Esophagus muscularis mucosa (tissue), 4 donors: ENCODE results near the gene ZBTB3. TPM values are rescaled to one million over a fixed set of nuclear protein-coding genes. Genes with fewer than 3 reads are reported as not detected.
A peak's percentile ranks its signal among the peaks of the same experiment; 100 is the strongest.

Experiments used
- DNase-seq: peaks from one replicate; pipeline ENCODE4 v3.0.0-alpha.2; 2017; ENCODE audit errors: extremely low spot score
- H3K27ac ChIP-seq, 4 donors: fragments of 200-600 bp; sonication (generic); replicated peaks in 1 of 4; 1 replicate in 3 of 4; 2 replicates in 1 of 4; pipeline ENCODE4 v1.5.1; 2016 to 2019; ENCODE audit warnings: mild to moderate bottlenecking in 1 of 4
- H3K27me3 ChIP-seq, 4 donors: fragments of 200-600 bp; sonication (generic); one replicate each; pipeline versions ENCODE4 v1.5.1 to v1.6.0; 2016 to 2019
- H3K36me3 ChIP-seq, 4 donors: fragments of 200-600 bp; sonication (generic); one replicate each; pipeline ENCODE4 v1.5.1; 2016 to 2019
- H3K4me1 ChIP-seq, 4 donors: fragments of 200-600 bp; sonication (generic); one replicate each; pipeline ENCODE4 v1.5.1; 2016 to 2019
- H3K4me3 ChIP-seq, 4 donors: fragments of 200-600 bp; sonication (generic); 1 replicate in 2 of 4; 2 replicates in 2 of 4; pipeline ENCODE4 v1.5.1; 2016 to 2019; ENCODE audit warnings: mild to moderate bottlenecking in 4 of 4, moderate library complexity in 1 of 4
- H3K9me3 ChIP-seq, 4 donors: fragments of 200-600 bp; sonication (generic); 1 replicate in 3 of 4; 2 replicates in 1 of 4; pipeline ENCODE4 v1.5.1; 2016 to 2019
- CTCF ChIP-seq, 3 experiments: fragments of 200-600 bp in 2 of 3; fragments of 450-650 bp in 1 of 3; sonication (generic) in 2 of 3; IDR thresholded peaks; one replicate each; pipeline ENCODE4 v1.5.1; 2017 to 2019; ENCODE audit warnings: antibody characterized with exemption in 3 of 3, mild to moderate bottlenecking in 2 of 3, moderate library complexity in 1 of 3
- EP300 ChIP-seq: sonication (generic); formaldehyde crosslinking; IDR thresholded peaks from one replicate; pipeline ENCODE4 v1.6.1; 2017; ENCODE audit warnings: antibody characterized with exemption
- POLR2A ChIP-seq: fragments of 450-650 bp; IDR thresholded peaks from one replicate; pipeline ENCODE4 v1.6.1; 2017; ENCODE audit warnings: antibody characterized with exemption, moderate library complexity, mild to moderate bottlenecking, low read depth
- POLR2AphosphoS5 ChIP-seq, 2 donors: sonication (generic); formaldehyde crosslinking; IDR thresholded peaks; one replicate each; pipeline ENCODE4 v1.6.1; 2017; ENCODE audit warnings: antibody characterized with exemption in 2 of 2
- WGBS: methylation state at CpG from one replicate; pipeline ENCODE4 v1.1.5; 2018; 5-methylcytosine and 5-hydroxymethylcytosine counted together
- intact Hi-C: fragments of 100-400 bp; cut with DNase I; formaldehyde crosslinking; loops from one replicate; pipeline ENCODE4 v1.15.1; 2023
- total RNA-seq, 4 donors: library from RNA; depleted of rRNA; stranded (reverse); fragments of >200 nt; gene quantifications; one replicate each; pipeline versions ENCODE4 v1.1.0 to v1.2.1, GENCODE V29; 2016

ZBTB3 gene
- total RNA-seq, 4 donors from 2014 or later, result 6.2 to 12.3 (median 9.1) TPM

- Histone ChIP-seq H3K27ac (no peak overlapping the region), H3K4me3 (no peak overlapping the region), H3K36me3 (peaks cover 63 to 86% (median 82%) of the 10 kb centered on the region in 4 donors), H3K27me3 (no peaks in the 10 kb centered on the region), H3K9me3 (no peaks in the 10 kb centered on the region), H3K4me1 (peaks cover 23 to 34% (median 32%) of the 10 kb centered on the region in 4 donors)
- WGBS, result 83% methylated on average over 8 of the region's 8 CpGs
- TF ChIP-seq EP300 (no peak), CTCF (IDR thresholded peaks at IDR 0.05) (no peak), POLR2A (no peak), POLR2AphosphoS5 (IDR thresholded peaks at IDR 0.05) (no peak)
- DNase-seq, result no peak
- intact Hi-C loops, result loop anchor here (5.0 kb wide), 1 partner anchor 38 kb away; the partner anchor contains the start of genes STX5 and TEX54
These were observed 40.3 kb upstream of the ZBTB3 start for GRCh38 chr11:62794201-62794775.

DNA sequence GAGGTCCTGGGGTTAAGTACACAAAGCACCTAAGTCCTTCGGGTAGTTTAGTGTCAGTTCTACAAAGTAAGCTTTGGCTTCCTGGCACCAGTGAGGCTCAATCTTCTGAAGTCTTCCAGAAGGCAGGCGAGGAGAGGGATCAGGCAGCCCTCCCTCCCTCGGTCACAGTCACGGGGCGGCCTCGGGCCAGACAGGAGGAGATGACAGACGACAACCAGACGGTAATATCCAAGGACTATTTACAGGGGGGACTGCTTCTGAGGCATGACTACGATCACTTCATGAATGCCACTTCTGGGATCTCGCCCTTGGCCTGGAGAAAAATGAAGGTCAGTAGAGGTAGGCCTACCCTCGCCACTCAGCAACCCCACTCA lies 38.2 kb upstream of the ZBTB3 start:
- peaks cover 42 to 72% (median 65%) of the 10 kb centered on the region in 4 donors for H3K36me3 ChIP-seq
- H3K9me3 ChIP-seq, result no peaks in the 10 kb centered on the region
- H3K27ac ChIP-seq, result peak overlapping the region; percentile 84 to 91 (median 86)
- TF ChIP-seq POLR2AphosphoS5 (IDR thresholded peaks at IDR 0.05) (no peak), EP300 (no peak), CTCF (IDR thresholded peaks at IDR 0.05) (no peak), POLR2A (no peak)
- H3K4me1 ChIP-seq, result peaks cover 38 to 51% (median 49%) of the 10 kb centered on the region in 4 donors
- WGBS, result 12% methylated on average over 3 of the region's 11 CpGs
- H3K4me3 ChIP-seq, result peak overlapping the region; percentile 69 to 87 (median 86)
- intact Hi-C loops, result loop anchor here (5.0 kb wide), 1 partner anchor 40 kb away; the partner anchor contains the start of genes STX5 and TEX54
- DNase-seq, result no peak
- H3K27me3 ChIP-seq, result no peaks in the 10 kb centered on the region

DNA sequence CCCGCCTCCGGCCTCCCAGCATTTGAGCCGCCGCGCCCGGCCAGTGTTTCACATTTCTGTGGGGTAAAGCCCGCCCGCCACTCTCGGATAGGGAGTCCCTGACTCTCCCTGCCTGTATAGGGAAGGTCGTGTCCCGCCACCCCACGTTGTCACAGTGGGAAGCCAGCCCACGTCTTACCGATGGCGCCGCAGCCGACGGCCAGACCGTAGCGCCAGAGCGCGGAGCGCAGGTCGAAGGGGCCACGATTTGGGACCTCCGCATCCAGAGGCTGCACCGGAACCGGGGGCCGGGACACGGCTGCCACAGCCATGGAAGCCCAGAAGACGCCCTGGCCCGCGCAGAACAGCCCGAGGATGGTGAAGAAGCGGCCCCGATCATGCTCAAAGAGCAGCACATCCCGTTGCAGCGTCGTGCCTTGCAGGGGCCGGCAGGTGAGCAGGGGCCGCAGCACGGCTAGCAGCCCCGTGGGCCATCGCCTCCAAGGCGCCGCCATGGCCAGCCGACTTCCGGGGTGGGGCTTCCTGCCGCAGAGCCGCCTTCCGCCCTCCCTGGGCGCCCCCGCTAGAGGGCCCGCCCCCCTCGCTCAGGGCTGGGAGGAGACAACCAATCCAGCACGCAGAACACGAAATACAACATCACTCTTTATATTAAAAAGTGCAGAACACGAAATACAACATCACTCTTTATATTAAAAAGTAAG lies 37.7 kb upstream of the ZBTB3 start, which contains the start of gene TMEM223:
TMEM223 (minus strand) TSS at position 506 of the 701 bp plus-strand sequence; CDS start at position 494, 12 bp downstream.
- peak; percentile 95 for DNase-seq
- no peak for TF ChIP-seq EP300
- peak in 2 of 3 experiments; percentile 9 to 35 for TF ChIP-seq CTCF (IDR thresholded peaks at IDR 0.05)
- TF ChIP-seq POLR2AphosphoS5 (IDR thresholded peaks at IDR 0.05), result peak; percentile 90 to 91
- peak; percentile 42 for TF ChIP-seq POLR2A
- H3K4me1 ChIP-seq, result peaks cover 38 to 51% (median 49%) of the 10 kb centered on the region in 4 donors
- WGBS, result 0% methylated on average over 29 of the region's 58 CpGs
- H3K4me3 ChIP-seq, result peak within 1 kb of the TSS; percentile 69 to 87 (median 86)
- H3K27ac ChIP-seq, result peak within 1 kb of the TSS; percentile 84 to 91 (median 86)
- no peaks in the 10 kb centered on the region for H3K27me3 ChIP-seq
- peaks cover 38 to 66% (median 60%) of the 10 kb centered on the region in 4 donors for H3K36me3 ChIP-seq
- H3K9me3 ChIP-seq, result no peaks in the 10 kb centered on the region
- intact Hi-C loops, result loop anchor here (5.0 kb wide), 1 partner anchor 41 kb away; the partner anchor contains the start of genes STX5 and TEX54

- no peak for TF ChIP-seq POLR2AphosphoS5 (IDR thresholded peaks at IDR 0.05)
- no peak for TF ChIP-seq POLR2A
- TF ChIP-seq CTCF (IDR thresholded peaks at IDR 0.05), result no peak
- no peak for TF ChIP-seq EP300
- H3K4me3 ChIP-seq, result no peak overlapping the region
- intact Hi-C loops, result no loop called here
- no peaks in the 10 kb centered on the region for H3K9me3 ChIP-seq
- no peak for DNase-seq
- H3K4me1 ChIP-seq, result peaks cover 49 to 63% (median 59%) of the 10 kb centered on the region in 4 donors
- H3K27me3 ChIP-seq, result no peaks in the 10 kb centered on the region
- H3K36me3 ChIP-seq, result peaks cover 17 to 46% (median 39%) of the 10 kb centered on the region in 4 donors
- peak overlapping the region in 1 of 4 donors; percentile 94 for H3K27ac ChIP-seq
- 63% methylated on average over 3 of the region's 3 CpGs for WGBS
These were observed 35.6 kb upstream of the ZBTB3 start for GRCh38 chr11:62789576-62789975.
